Rectal smooth muscle tissue (tissue), 1 donor: ENCODE results near the gene MUC5B.

Source experiments
- H3K27ac ChIP-seq: one replicate; pipeline ENCODE4 v1.7.0; 2013; ENCODE audit warnings: low read depth, low read length, inconsistent platforms
- H3K27me3 ChIP-seq: one replicate; pipeline ENCODE4 v1.7.0; 2013; ENCODE audit warnings: low read length; ENCODE audit not compliant: control insufficient read depth, insufficient read depth
- H3K36me3 ChIP-seq: one replicate; pipeline ENCODE4 v1.7.0; 2013; ENCODE audit warnings: low read length; ENCODE audit not compliant: control insufficient read depth, insufficient read depth
- H3K4me1 ChIP-seq: one replicate; pipeline ENCODE4 v1.7.0; 2013; ENCODE audit warnings: low read length; ENCODE audit not compliant: control insufficient read depth, insufficient read depth
- H3K4me3 ChIP-seq: one replicate; pipeline ENCODE4 v1.7.0; 2013; ENCODE audit warnings: low read length
- H3K9ac ChIP-seq: one replicate; pipeline ENCODE4 v1.7.0; 2013; ENCODE audit warnings: low read length

Gene MUC5B

GRCh38 chr11:1292018-1292643, 69.3 kb downstream of the MUC5B start:
- H3K36me3 ChIP-seq: peaks cover 27% of the 10 kb centered on the region
- no peak overlapping the region for H3K9ac ChIP-seq
- no peaks in the 10 kb centered on the region for H3K4me1 ChIP-seq
- H3K27ac ChIP-seq: no peak overlapping the region
- no peak overlapping the region for H3K4me3 ChIP-seq
- H3K27me3 ChIP-seq: no peaks in the 10 kb centered on the region

- Histone ChIP-seq H3K27me3 (no peaks in the 10 kb centered on the region), H3K36me3 (peaks cover 27% of the 10 kb centered on the region), H3K9ac (no peak overlapping the region), H3K4me3 (no peak overlapping the region), H3K27ac (no peak overlapping the region), H3K4me1 (no peaks in the 10 kb centered on the region)
These were observed 70.1 kb downstream of the MUC5B start for GRCh38 chr11:1292644-1293618.

GRCh38 chr11:1293619-1294015, 70.8 kb downstream of the MUC5B start:
- Histone ChIP-seq H3K4me3 (no peak overlapping the region), H3K27ac (no peak overlapping the region), H3K4me1 (peaks cover 5% of the 10 kb centered on the region), H3K9ac (no peak overlapping the region), H3K27me3 (no peaks in the 10 kb centered on the region), H3K36me3 (peaks cover 28% of the 10 kb centered on the region)

- Histone ChIP-seq H3K9ac (no peak overlapping the region), H3K4me3 (no peak overlapping the region), H3K27ac (no peak overlapping the region), H3K36me3 (peaks cover 16% of the 10 kb centered on the region), H3K27me3 (no peaks in the 10 kb centered on the region), H3K4me1 (peaks cover 16% of the 10 kb centered on the region)
These were observed 72.2 kb downstream of the MUC5B start for GRCh38 chr11:1295086-1295485.

GRCh38 chr11:1295591-1295990, 72.7 kb downstream of the MUC5B start:
- no peak overlapping the region for H3K27ac ChIP-seq
- H3K9ac ChIP-seq: no peak overlapping the region
- H3K36me3 ChIP-seq: peaks cover 12% of the 10 kb centered on the region
- H3K4me1 ChIP-seq: peaks cover 16% of the 10 kb centered on the region
- H3K4me3 ChIP-seq: no peak overlapping the region
- no peaks in the 10 kb centered on the region for H3K27me3 ChIP-seq

DNA sequence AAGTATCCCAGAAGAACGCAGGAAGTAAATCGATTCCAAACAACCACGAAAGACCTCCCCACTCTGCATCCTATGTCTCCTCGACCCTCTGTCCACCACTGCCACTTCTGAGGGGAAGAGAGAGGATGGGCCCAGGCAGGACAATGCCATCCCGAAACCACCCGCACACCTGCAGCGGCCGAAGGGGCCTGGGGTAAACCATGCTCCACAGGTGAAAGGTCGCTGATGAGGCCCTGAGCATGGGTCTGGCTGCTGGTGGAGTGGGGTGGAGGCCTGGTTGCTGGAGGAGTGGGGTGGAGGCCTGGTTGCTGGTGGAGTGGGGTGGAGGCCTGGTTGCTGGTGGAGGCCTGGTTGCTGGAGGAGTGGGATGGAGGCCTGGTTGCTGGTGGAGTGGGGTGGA, 73.4 kb downstream of the MUC5B start:
- H3K9ac ChIP-seq: no peak overlapping the region
- H3K36me3 ChIP-seq: peaks cover 12% of the 10 kb centered on the region
- no peak overlapping the region for H3K4me3 ChIP-seq
- H3K27me3 ChIP-seq: no peaks in the 10 kb centered on the region
- H3K4me1 ChIP-seq: peaks cover 16% of the 10 kb centered on the region
- H3K27ac ChIP-seq: no peak overlapping the region

- H3K9ac ChIP-seq: no peak overlapping the region
These were observed 74.2 kb downstream of the MUC5B start for GRCh38 chr11:1297011-1297575.

DNA sequence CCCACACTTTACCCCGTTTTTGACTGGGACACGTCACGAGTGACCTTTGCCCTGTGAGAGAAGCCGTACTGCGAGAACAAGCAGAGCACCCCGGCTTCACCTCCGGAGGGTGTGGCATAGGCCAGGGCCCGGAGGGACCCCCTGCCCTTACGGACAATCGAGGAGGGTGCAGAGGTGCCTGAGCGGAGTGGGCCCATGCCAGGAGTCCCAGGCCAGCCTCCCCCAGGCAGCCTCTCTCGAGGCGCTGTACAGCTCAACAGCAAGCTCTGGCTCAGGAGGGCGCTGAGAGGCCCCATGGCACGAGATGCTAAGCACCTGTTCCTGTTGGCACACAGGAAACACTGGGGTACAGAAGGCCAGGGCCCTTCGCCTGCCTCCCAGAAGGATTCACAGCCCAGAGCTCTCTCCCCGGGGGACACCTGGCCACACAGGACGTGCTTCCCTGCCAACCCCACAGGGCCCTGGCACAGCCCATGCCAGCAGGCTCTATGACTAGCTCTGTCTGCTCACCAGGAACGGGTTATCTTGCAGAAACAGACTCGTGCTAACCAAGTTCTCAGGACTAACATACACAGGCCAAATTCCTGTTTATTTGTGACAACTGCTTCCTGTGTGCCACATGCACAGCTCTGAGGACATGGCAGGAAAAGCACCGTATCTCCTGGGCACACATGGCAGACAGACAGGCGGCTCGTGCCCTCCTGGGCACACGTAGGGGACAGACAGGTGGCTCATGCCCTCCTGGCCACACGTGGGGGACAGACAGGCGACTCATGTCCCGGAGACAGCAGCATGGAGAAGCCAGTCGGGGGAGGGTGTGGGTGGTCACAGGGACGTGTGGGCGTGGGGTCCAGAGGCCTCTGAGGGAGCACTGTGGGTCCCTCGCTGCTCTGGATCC, 75.0 kb downstream of the MUC5B start:
- Histone ChIP-seq H3K27me3 (no peaks in the 10 kb centered on the region), H3K4me1 (peaks cover 16% of the 10 kb centered on the region), H3K27ac (peak overlapping the region; percentile 56), H3K36me3 (peaks cover 6% of the 10 kb centered on the region), H3K4me3 (no peak overlapping the region), H3K9ac (peak overlapping the region; percentile 1)

More at GRCh38 chr11:1297011-1297575, 74.2 kb downstream of the MUC5B start:
- Histone ChIP-seq H3K4me1 (peaks cover 16% of the 10 kb centered on the region), H3K27ac (no peak overlapping the region), H3K4me3 (no peak overlapping the region), H3K36me3 (peaks cover 12% of the 10 kb centered on the region), H3K27me3 (no peaks in the 10 kb centered on the region)

DNA sequence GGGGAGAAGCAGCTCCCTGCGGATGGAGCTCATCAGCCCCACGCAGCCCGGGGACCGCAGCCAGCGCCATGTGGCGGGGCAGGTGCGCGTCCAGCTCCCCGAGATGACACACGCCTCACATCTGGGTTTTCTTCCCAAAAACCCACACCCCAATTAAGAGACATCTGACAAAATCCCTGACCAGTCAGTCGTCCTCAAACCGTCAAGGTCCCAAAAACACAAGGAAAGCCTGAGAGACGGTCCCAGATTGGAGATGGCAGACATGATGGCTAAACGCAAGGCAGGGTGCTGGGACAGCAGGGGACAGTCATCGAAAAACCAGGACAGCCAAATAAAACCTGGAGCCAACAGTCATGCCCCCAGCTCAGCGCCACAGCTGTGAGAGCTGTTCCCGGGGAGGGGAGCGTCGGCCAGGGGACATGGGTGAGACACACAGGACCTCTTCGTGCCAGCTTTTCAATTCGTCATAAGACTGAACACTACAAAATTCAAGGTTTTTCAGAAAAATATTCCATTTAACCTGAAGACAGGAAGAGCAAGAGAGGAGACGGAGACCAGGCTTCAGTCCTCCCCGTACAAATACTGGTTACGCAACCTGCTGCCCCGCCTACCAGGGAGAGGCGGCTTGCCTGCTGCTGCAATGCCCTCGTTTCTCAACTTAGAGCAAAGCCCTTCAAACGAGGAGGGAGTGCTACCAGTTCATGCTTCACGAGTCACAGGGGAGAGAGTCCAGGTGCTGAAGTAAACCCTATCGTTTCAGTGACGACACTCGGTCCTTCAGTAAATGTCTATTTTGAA, 76.0 kb downstream of the MUC5B start:
- Histone ChIP-seq H3K4me3 (no peak overlapping the region), H3K27ac (peak overlapping the region; percentile 56), H3K27me3 (no peaks in the 10 kb centered on the region), H3K9ac (no peak overlapping the region), H3K4me1 (peaks cover 18% of the 10 kb centered on the region), H3K36me3 (peaks cover 5% of the 10 kb centered on the region)

- Histone ChIP-seq H3K4me1 (peaks cover 18% of the 10 kb centered on the region), H3K9ac (no peak overlapping the region), H3K27ac (peak overlapping the region; percentile 51), H3K4me3 (peak overlapping the region; percentile 24), H3K27me3 (no peaks in the 10 kb centered on the region), H3K36me3 (peaks cover 5% of the 10 kb centered on the region)
These were observed 76.8 kb downstream of the MUC5B start for GRCh38 chr11:1299621-1300020.

DNA sequence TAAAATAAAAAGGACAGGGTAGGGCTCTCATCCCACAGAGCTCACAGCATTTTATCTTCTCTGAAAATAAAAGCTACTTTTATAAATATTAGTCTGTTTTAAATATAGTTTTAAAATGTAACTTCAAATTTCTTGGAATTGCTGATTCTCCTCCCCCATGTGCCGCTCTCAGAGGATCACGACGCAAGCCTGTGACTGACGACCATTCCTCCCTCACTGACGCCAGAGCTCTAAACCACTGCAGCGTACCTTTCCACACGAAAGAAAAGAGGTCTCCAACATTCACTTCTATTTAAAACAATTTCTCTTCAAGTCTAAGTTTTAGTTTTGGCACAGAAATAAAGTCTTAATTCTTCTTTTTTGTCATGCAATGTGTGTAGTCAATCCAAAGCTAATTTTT, 77.3 kb downstream of the MUC5B start:
- H3K27ac ChIP-seq: no peak overlapping the region
- peaks cover 18% of the 10 kb centered on the region for H3K4me1 ChIP-seq
- no peaks in the 10 kb centered on the region for H3K27me3 ChIP-seq
- H3K9ac ChIP-seq: no peak overlapping the region
- peaks cover 6% of the 10 kb centered on the region for H3K36me3 ChIP-seq
- H3K4me3 ChIP-seq: no peak overlapping the region
